HepG2 (cell line): ENCODE results near the gene ANG. TPM values are rescaled to one million over a fixed set of nuclear protein-coding genes. Genes with fewer than 3 reads are reported as not detected.

Source experiments
- ATAC-seq: fragments of 200-7000 bp; cut with Tn5 transposase; 3 replicates; pipeline ENCODE4 v1.9.1; 2020; ENCODE audit warnings: mild to moderate bottlenecking, moderate library complexity
- BruUV-seq: library from RNA; stranded (reverse); fragments of 400-500 nt; replicated peaks from 2 replicates; lab custom pipeline; 2021; lab: Mats Ljungman, UMichigan
- CTCF ChIA-PET: fragments of 300-600 bp; formaldehyde crosslinking; extraction: SDS; loops from one replicate; lab custom pipeline; 2021; ENCODE audit warnings: low total read pairs, inconsistent platforms, low intra/inter-chr PET ratio; lab: Yijun Ruan, JAX
- POLR2A ChIA-PET: fragments of 350-600 bp; sonication (Branson Sonifier 250); formaldehyde crosslinking; loops from one replicate; lab custom pipeline; 2020; ENCODE audit warnings: antibody characterized with exemption, inconsistent platforms; lab: Yijun Ruan, JAX
- DNase-seq: peaks from one replicate; pipeline ENCODE4 v3.0.0-alpha.2; 2015; ENCODE audit warnings: low spot score
- FAIRE-seq: peaks from 3 replicates; lab custom pipeline; 2011; peaks lifted over from hg19 to GRCh38; lab: Jason Lieb, UNC
- H2AFZ ChIP-seq: one replicate; pipeline ENCODE4 v1.6.1; 2011; ENCODE audit warnings: low read length, inconsistent platforms
- H3K27ac ChIP-seq: fragments of 300-600 bp; 3 replicates; pipeline ENCODE4 v1.8.0; 2011; ENCODE audit warnings: mixed run types, mild to moderate bottlenecking, mixed read lengths, low read length, inconsistent platforms; ENCODE audit not compliant: insufficient read depth; ENCODE audit errors: extremely low read length
- H3K27me3 ChIP-seq, 2 experiments: fragments of 200-600 bp in 1 of 2; 2 replicates in 1 of 2; 3 replicates in 1 of 2; pipeline versions ENCODE4 v1.6.0 to v1.8.0; 2011; ENCODE audit warnings: low read length in 2 of 2, mild to moderate bottlenecking in 2 of 2, moderate library complexity in 2 of 2, inconsistent platforms in 1 of 2; ENCODE audit not compliant: insufficient read depth in 2 of 2, control insufficient read depth in 1 of 2
- H3K36me3 ChIP-seq, 2 experiments: fragments of 200-600 bp in 1 of 2; replicated peaks in 1 of 2; 2 replicates in 1 of 2; 3 replicates in 1 of 2; pipeline versions ENCODE4 v1.5.1 to v1.8.0; 2011; ENCODE audit warnings: low read length in 2 of 2, inconsistent platforms in 1 of 2; ENCODE audit not compliant: insufficient read depth in 2 of 2, control insufficient read depth in 1 of 2
- H3K4me1 ChIP-seq: 2 replicates; pipeline ENCODE4 v1.5.1; 2012; ENCODE audit warnings: low read length, inconsistent platforms; ENCODE audit not compliant: insufficient read depth
- H3K4me2 ChIP-seq: 2 replicates; pipeline ENCODE4 v1.6.0; 2011; ENCODE audit warnings: low read depth, low read length, inconsistent platforms
- H3K4me3 ChIP-seq, 3 experiments: fragments of 200-600 bp in 1 of 3; sonication (generic), shearing (Covaris generic) in 1 of 3; replicated peaks in 1 of 3; 2 replicates each; pipeline ENCODE4 v1.5.1; 2011 to 2016; ENCODE audit warnings: low read length in 3 of 3, inconsistent platforms in 2 of 3, low read depth in 2 of 3, mild to moderate bottlenecking in 2 of 3, control low read depth in 1 of 3, mixed read lengths in 1 of 3; ENCODE audit not compliant: insufficient read depth in 1 of 3
- H3K79me2 ChIP-seq: one replicate; pipeline ENCODE4 v1.6.1; 2011; ENCODE audit warnings: low read length, inconsistent platforms; ENCODE audit not compliant: insufficient read depth
- H3K9ac ChIP-seq: 2 replicates; pipeline ENCODE4 v1.6.0; 2011; ENCODE audit warnings: mild to moderate bottlenecking, low read depth, low read length, inconsistent platforms; ENCODE audit not compliant: insufficient read depth
- H3K9me3 ChIP-seq: 2 replicates; pipeline ENCODE4 v1.5.1; 2012; ENCODE audit warnings: mild to moderate bottlenecking, low read length
- H4K20me1 ChIP-seq: 2 replicates; pipeline ENCODE4 v1.6.0; 2011; ENCODE audit warnings: inconsistent platforms, mild to moderate bottlenecking, low read length, moderate library complexity; ENCODE audit not compliant: insufficient read depth
- KAT2B ChIP-seq: fragments of 150-350 bp; IDR thresholded peaks from 2 replicates; pipeline ENCODE4 v1.6.1; 2014; ENCODE audit warnings: low read depth, low read length, borderline replicate concordance
- MYC ChIP-seq: sonication (generic); formaldehyde crosslinking; IDR thresholded peaks from 2 replicates; pipeline ENCODE4 v1.9.0; 2021; ENCODE audit warnings: missing genetic modification reagents, borderline replicate concordance
- NR1H2 ChIP-seq: sonication (generic); formaldehyde crosslinking; IDR thresholded peaks from 2 replicates; pipeline ENCODE4 v1.8.1; 2022; ENCODE audit warnings: low read depth, missing genetic modification reagents, borderline replicate concordance
- RORA ChIP-seq: sonication (generic); formaldehyde crosslinking; IDR thresholded peaks from 2 replicates; pipeline ENCODE4 v1.5.0; 2020; ENCODE audit warnings: mild to moderate bottlenecking, missing genetic modification reagents, moderate library complexity
- SIN3A ChIP-seq: IDR thresholded peaks from 2 replicates; pipeline ENCODE4 v1.6.1; 2011; ENCODE audit warnings: low read depth, mild to moderate bottlenecking, control low read depth, low read length, borderline replicate concordance
- SMYD3 ChIP-seq: sonication (generic); formaldehyde crosslinking; IDR thresholded peaks from 2 replicates; pipeline ENCODE4 v1.8.1; 2023; ENCODE audit warnings: mild to moderate bottlenecking, missing genetic modification reagents
- TEAD2 ChIP-seq: sonication (generic); formaldehyde crosslinking; IDR thresholded peaks from 2 replicates; pipeline ENCODE4 v1.9.0; 2021; ENCODE audit warnings: missing genetic modification reagents
- ZBTB37 ChIP-seq: sonication (generic); formaldehyde crosslinking; IDR thresholded peaks from 2 replicates; pipeline ENCODE4 v1.4.0; 2020; ENCODE audit warnings: mild to moderate bottlenecking, missing genetic modification reagents
- ZHX2 ChIP-seq, 2 experiments: sonication (generic) in 1 of 2; formaldehyde crosslinking in 1 of 2; IDR thresholded peaks; 2 replicates each; pipeline versions ENCODE4 v1.6.1 to v1.9.0; 2014 to 2022; ENCODE audit warnings: antibody characterized with exemption in 1 of 2, borderline replicate concordance in 1 of 2, inconsistent platforms in 1 of 2, low read depth in 1 of 2, missing genetic modification reagents in 1 of 2
- ZNF354B ChIP-seq: sonication (generic); formaldehyde crosslinking; IDR thresholded peaks from 2 replicates; pipeline ENCODE4 v1.8.0; 2022; ENCODE audit warnings: mild to moderate bottlenecking, missing genetic modification reagents
- ZNF691 ChIP-seq: sonication (generic); formaldehyde crosslinking; IDR thresholded peaks from 2 replicates; pipeline ENCODE4 v1.4.0; 2020; ENCODE audit warnings: missing genetic modification reagents, low read depth, mild to moderate bottlenecking, borderline replicate concordance
- ZNF879 ChIP-seq: sonication (generic); formaldehyde crosslinking; IDR thresholded peaks from 2 replicates; pipeline ENCODE4 v1.8.1; 2023; ENCODE audit warnings: missing genetic modification reagents
- WGBS: methylation state at CpG from one replicate; pipeline ENCODE4 v1.1.6; 2017; ENCODE audit warnings: low lambda C conversion rate; 5-methylcytosine and 5-hydroxymethylcytosine counted together
- in situ Hi-C: cut with HindIII; loops from 2 replicates; pipeline ENCODE4 v1.10.0; 2017; ENCODE audit warnings: low pct_unique_long_range_greater_than_20kb; ENCODE audit not compliant: extremely low pct_ligation_motif_present
- intact Hi-C: fragments of 100-400 bp; cut with micrococcal nuclease; formaldehyde crosslinking; loops from one replicate; pipeline ENCODE4 v1.10.0; 2022; ENCODE audit not compliant: unreplicated experiment
- polyA plus RNA-seq, 8 experiments: library from polyadenylated mRNA; depleted of rRNA in 3 of 8; stranded (reverse) in 7 of 8; unstranded in 1 of 8; fragments of >200 nt; fragmentation: Illumina TruSeq in 4 of 8; extraction: Trizol in 4 of 8; gene quantifications; 2 replicates each; pipeline versions ENCODE4 v1.2.1 to v1.2.3, GENCODE V29; 2011 to 2016; ENCODE audit warnings: low read depth in 4 of 8, missing spikeins in 1 of 8, mixed read lengths in 1 of 8; ENCODE audit not compliant: insufficient read depth in 1 of 8
- total RNA-seq, 5 experiments: library from RNA; depleted of rRNA; stranded (reverse); fragments of >200 nt; fragmentation: Illumina TruSeq; extraction: Trizol; gene quantifications; 2 replicates each; pipeline ENCODE4 v1.2.3, GENCODE V29; 2016; ENCODE audit warnings: low read depth in 1 of 5

The ANG gene
- total and polyA plus RNA-seq, 2 of the 13 experiments (the other 11 are each of a cell fraction or from before 2014, with no cell fraction given), result 83.6 to 401 TPM

- no peak for TF ChIP-seq TEAD2
- TF ChIP-seq RORA (CRISPR knock-in tag), result no peak
These were observed 2.5 kb downstream of the ANG start (continued) for GRCh38 chr14:20690848-20691640.

- Histone ChIP-seq H4K20me1 (peaks cover 74% of the 10 kb centered on the region), H3K27ac (no peak overlapping the region), H3K27me3 (no peaks in the 10 kb centered on the region), H3K9ac (no peak overlapping the region), H3K4me1 (peaks cover 43% of the 10 kb centered on the region), H3K4me2 (no peak overlapping the region), H3K4me3 (no peak overlapping the region), H3K9me3 (no peaks in the 10 kb centered on the region), H2AFZ (no peak overlapping the region), H3K79me2 (peaks cover 78% of the 10 kb centered on the region), H3K36me3 (peaks cover 17 to 56% of the 10 kb centered on the region in 2 experiments)
- FAIRE-seq, result no peak
- BruUV-seq, result no TSS peak
- DNase-seq, result no peak
- CTCF ChIA-PET, result interaction anchor here (2.3 to 4.7 kb wide), 3 partner anchors 29 to 83 kb away, joined by 9 to 70 read pairs (median 48); no protein-coding TSS in a partner anchor
- 97% methylated on average over 7 of the region's 7 CpGs for WGBS
- in situ Hi-C loops (loop anchor here (5.0 kb wide), 1 partner anchor 35 kb away; no protein-coding TSS in a partner anchor), intact Hi-C loops (no loop called here)
- ATAC-seq, result no peak
- POLR2A ChIA-PET, result interaction anchor here (0.7 to 2.4 kb wide), 3 partner anchors 9 to 29 kb away, joined by 3 to 18 read pairs (median 11); no protein-coding TSS in a partner anchor
- no peak for TF ChIP-seq SMYD3
- no peak for TF ChIP-seq MYC (CRISPR knock-in tag)
- TF ChIP-seq ZBTB37 (CRISPR knock-in tag), result no peak
- TF ChIP-seq KAT2B, result no peak
- no peak for TF ChIP-seq SIN3A
- TF ChIP-seq NR1H2 (CRISPR knock-in tag), result no peak
- TF ChIP-seq ZNF354B (CRISPR knock-in tag), result no peak
- no peak for TF ChIP-seq ZHX2 (IDR thresholded peaks at IDR 0.05; ENCODE audit: low read depth)
- TF ChIP-seq ZHX2 (CRISPR knock-in tag; IDR thresholded peaks at IDR 0.05; ENCODE audit: borderline replicate concordance), result no peak
- TF ChIP-seq ZNF879, result no peak
- TF ChIP-seq ZNF691 (CRISPR knock-in tag), result no peak
These were observed 3.7 kb downstream of the ANG start for GRCh38 chr14:20692116-20692751.
